MM.1S (cell line): ENCODE data around the gene TMIE.

ENCODE experiments used
- DNase-seq: peaks from one replicate; pipeline ENCODE4 v3.0.0-alpha.2; 2015
- H2AFZ ChIP-seq: fragments of 300-600 bp; sonication (generic); 2 replicates; pipeline ENCODE4 v1.6.0; 2016; ENCODE audit warnings: antibody characterized with exemption, low read length
- H3F3A ChIP-seq: fragments of 300-600 bp; sonication (generic); 2 replicates; pipeline ENCODE4 v1.6.1; 2016; ENCODE audit warnings: mild to moderate bottlenecking, antibody characterized with exemption, low read length, moderate library complexity, mixed read lengths; ENCODE audit not compliant: insufficient read depth
- H3K27ac ChIP-seq: fragments of 300-600 bp; sonication (generic); 2 replicates; pipeline ENCODE4 v1.5.1; 2016; ENCODE audit warnings: mild to moderate bottlenecking, low read length
- H3K27me3 ChIP-seq: fragments of 300-600 bp; sonication (generic); replicated peaks from 2 replicates; pipeline ENCODE4 v1.6.0; 2016; ENCODE audit warnings: low read length; ENCODE audit not compliant: insufficient read depth
- H3K36me3 ChIP-seq: fragments of 300-600 bp; sonication (generic); replicated peaks from 2 replicates; pipeline ENCODE4 v1.6.1; 2016; ENCODE audit warnings: mild to moderate bottlenecking, low read length, mixed read lengths; ENCODE audit not compliant: insufficient read depth
- H3K4me1 ChIP-seq: fragments of 300-600 bp; sonication (generic); 2 replicates; pipeline ENCODE4 v1.6.1; 2016; ENCODE audit warnings: low read length, mixed read lengths
- H3K4me2 ChIP-seq: fragments of 300-600 bp; sonication (generic); 2 replicates; pipeline ENCODE4 v1.6.0; 2016; ENCODE audit warnings: low read depth, low read length
- H3K4me3 ChIP-seq: fragments of 300-600 bp; sonication (generic); 2 replicates; pipeline ENCODE4 v1.5.1; 2016; ENCODE audit warnings: low read length, mixed read lengths
- H3K79me2 ChIP-seq: fragments of 300-600 bp; sonication (generic); 2 replicates; pipeline ENCODE4 v1.6.1; 2016; ENCODE audit warnings: mixed run types, low read length, mixed read lengths
- H3K9ac ChIP-seq: fragments of 300-600 bp; sonication (generic); 2 replicates; pipeline ENCODE4 v1.6.1; 2016; ENCODE audit warnings: low read length, mixed read lengths
- H3K9me2 ChIP-seq: fragments of 300-600 bp; sonication (generic); replicated peaks from 2 replicates; pipeline ENCODE4 v1.6.1; 2016; ENCODE audit warnings: mild to moderate bottlenecking, low read length, mixed read lengths; ENCODE audit not compliant: insufficient read depth
- H3K9me3 ChIP-seq: fragments of 300-600 bp; sonication (generic); replicated peaks from 2 replicates; pipeline ENCODE4 v1.6.1; 2016; ENCODE audit warnings: mild to moderate bottlenecking, low read length, mixed read lengths; ENCODE audit not compliant: insufficient read depth
- H4K20me1 ChIP-seq: fragments of 300-600 bp; sonication (generic); 2 replicates; pipeline ENCODE4 v1.6.1; 2016; ENCODE audit warnings: mild to moderate bottlenecking, low read length, moderate library complexity, mixed read lengths; ENCODE audit not compliant: insufficient read depth
- CTCF ChIP-seq: fragments of 300-600 bp; sonication (generic); IDR thresholded peaks from 2 replicates; pipeline ENCODE4 v1.5.1; 2016; ENCODE audit warnings: antibody characterized with exemption, low read length, mixed read lengths
- EZH2 ChIP-seq: fragments of 300-600 bp; sonication (generic); optimal IDR thresholded peaks from 2 replicates; pipeline ENCODE3; 2017; ENCODE audit warnings: low read depth, mild to moderate bottlenecking, antibody characterized with exemption, low read length, mixed read lengths
- EZH2phosphoT487 ChIP-seq: fragments of 300-600 bp; sonication (generic); IDR thresholded peaks from 2 replicates; pipeline ENCODE4 v1.6.1; 2018; ENCODE audit warnings: antibody characterized with exemption, low read length

TMIE gene

GRCh38 chr3:46682974-46683373 lies 18.2 kb upstream of the TMIE start:
- no peaks in the 10 kb centered on the region for H3K9me3 ChIP-seq
- H3K27ac ChIP-seq = no peak overlapping the region
- no peaks in the 10 kb centered on the region for H4K20me1 ChIP-seq
- TF ChIP-seq CTCF (no peak), EZH2 (no peak), EZH2phosphoT487 (no peak)
- 0 out of 2 replicates have a peak, but pooled peaks cover 5% of the 10 kb centered on the region for H3K27me3 ChIP-seq
- H3F3A ChIP-seq = no peaks in the 10 kb centered on the region
- DNase-seq = no peak
- H2AFZ ChIP-seq = no peak overlapping the region
- H3K4me2 ChIP-seq = no peak overlapping the region
- no peak overlapping the region for H3K4me3 ChIP-seq
- no peaks in the 10 kb centered on the region for H3K9me2 ChIP-seq
- no peaks in the 10 kb centered on the region for H3K4me1 ChIP-seq
- H3K79me2 ChIP-seq = no peaks in the 10 kb centered on the region
- H3K36me3 ChIP-seq = no peaks in the 10 kb centered on the region
- H3K9ac ChIP-seq = no peak overlapping the region

- DNase-seq = no peak
Measured at GRCh38 chr3:46684891-46685290, 16.3 kb upstream of the TMIE start.

GRCh38 chr3:46685446-46685845 lies 15.7 kb upstream of the TMIE start:
- Histone ChIP-seq H3K36me3 (no peaks in the 10 kb centered on the region), H3K9me2 (no peaks in the 10 kb centered on the region), H3K9ac (no peak overlapping the region), H3K27ac (no peak overlapping the region), H3K4me2 (no peak overlapping the region), H3K4me1 (no peaks in the 10 kb centered on the region), H3K4me3 (no peak overlapping the region), H3K9me3 (no peaks in the 10 kb centered on the region), H3K27me3 (no peaks in the 10 kb centered on the region), H3K79me2 (no peaks in the 10 kb centered on the region), H4K20me1 (no peaks in the 10 kb centered on the region), H3F3A (no peaks in the 10 kb centered on the region), H2AFZ (no peak overlapping the region)
- DNase-seq = no peak
- TF ChIP-seq CTCF = no peak

More at GRCh38 chr3:46684891-46685290, 16.3 kb upstream of the TMIE start:
- no peaks in the 10 kb centered on the region for H3K9me2 ChIP-seq
- H3F3A ChIP-seq = no peaks in the 10 kb centered on the region
- no peaks in the 10 kb centered on the region for H3K9me3 ChIP-seq
- no peaks in the 10 kb centered on the region for H4K20me1 ChIP-seq
- H3K79me2 ChIP-seq = no peaks in the 10 kb centered on the region
- no peak overlapping the region for H3K4me2 ChIP-seq
- no peak for TF ChIP-seq EZH2
- no peak for TF ChIP-seq CTCF
- TF ChIP-seq EZH2phosphoT487 = no peak
- no peaks in the 10 kb centered on the region for H3K36me3 ChIP-seq
- H3K4me3 ChIP-seq = no peak overlapping the region
- no peak overlapping the region for H3K27ac ChIP-seq
- H3K27me3 ChIP-seq = 0 out of 2 replicates have a peak, but pooled peaks cover under 1% of the 10 kb centered on the region
- H3K4me1 ChIP-seq = no peaks in the 10 kb centered on the region
- H2AFZ ChIP-seq = no peak overlapping the region
- no peak overlapping the region for H3K9ac ChIP-seq

GRCh38 chr3:46690798-46691197 lies 10.4 kb upstream of the TMIE start:
- Histone ChIP-seq H3F3A (no peaks in the 10 kb centered on the region), H3K9me2 (no peaks in the 10 kb centered on the region), H3K79me2 (no peaks in the 10 kb centered on the region), H3K4me3 (no peak overlapping the region), H3K27me3 (peaks cover 10% of the 10 kb centered on the region), H3K9me3 (no peaks in the 10 kb centered on the region), H3K27ac (no peak overlapping the region), H3K9ac (no peak overlapping the region), H3K4me2 (no peak overlapping the region), H4K20me1 (no peaks in the 10 kb centered on the region), H3K4me1 (peaks cover 10% of the 10 kb centered on the region), H2AFZ (no peak overlapping the region), H3K36me3 (no peaks in the 10 kb centered on the region)
- DNase-seq = no peak
- TF ChIP-seq CTCF = no peak
- no peak for TF ChIP-seq EZH2phosphoT487
- TF ChIP-seq EZH2 = no peak
